Pancreas (tissue), 10 donors: ENCODE measurements around the gene GNA12. TPM values are rescaled to one million over a fixed set of nuclear protein-coding genes. Genes with fewer than 3 reads are reported as not detected.

Source experiments
- ATAC-seq, 4 donors: fragments of 200-7000 bp; cut with Tn5 transposase; one replicate each; pipeline versions ENCODE4 v1.8.0 to v1.9.1; 2020; ENCODE audit warnings: mild to moderate bottlenecking in 4 of 4, moderate library complexity in 4 of 4
- DNase-seq, 6 donors: peaks; one replicate each; pipeline ENCODE4 v3.0.0-alpha.2; 2020
- FAIRE-seq: peaks from 2 replicates; lab custom pipeline; 2012; peaks lifted over from hg19 to GRCh38; lab: Jason Lieb, UNC
- H3K27ac ChIP-seq, 4 donors: fragments of 200-600 bp; sonication (generic); 1 replicate in 3 of 4; 2 replicates in 1 of 4; pipeline versions ENCODE4 v1.5.0 to v1.8.0; 2020
- H3K27me3 ChIP-seq, 4 donors: fragments of 200-600 bp; one replicate each; pipeline ENCODE4 v1.8.0; 2021
- H3K36me3 ChIP-seq, 3 donors: fragments of 200-600 bp; sonication (generic) in 1 of 3; one replicate each; pipeline versions ENCODE4 v1.5.0 to v1.8.0; 2020 to 2021
- H3K4me1 ChIP-seq, 3 donors: fragments of 200-600 bp; one replicate each; pipeline ENCODE4 v1.8.0; 2021
- H3K4me3 ChIP-seq, 4 donors: fragments of 200-600 bp; sonication (generic) in 2 of 4; one replicate each; pipeline versions ENCODE4 v1.5.0 to v1.8.0; 2020 to 2021
- H3K9me3 ChIP-seq, 4 donors: fragments of 200-600 bp; one replicate each; pipeline ENCODE4 v1.8.0; 2021
- CTCF ChIP-seq, 4 donors: fragments of 200-600 bp; sonication (generic) in 3 of 4; IDR thresholded peaks; one replicate each; pipeline versions ENCODE4 v1.5.0 to v1.8.0; 2021; ENCODE audit warnings: antibody characterized with exemption in 4 of 4
- WGBS, 2 donors: extraction: QIAGEN DNeasy Blood & Tissue Kit; methylation state at CpG; one replicate each; pipeline ENCODE4 v1.1.7; 2013; 5-methylcytosine and 5-hydroxymethylcytosine counted together
- intact Hi-C, 3 donors: fragments of 100-400 bp; cut with DNase I; formaldehyde crosslinking; loops; one replicate each; pipeline versions ENCODE4 v1.11.1 to v1.14.2; 2022
- polyA plus RNA-seq, 2 donors: library from polyadenylated mRNA; stranded (reverse); fragments of 200-250 nt; gene quantifications; one replicate each; pipeline ENCODE4 v1.2.3, GENCODE V29; 2013
- total RNA-seq, 6 donors: library from RNA; stranded (reverse); fragmentation: NEBNext Ultra II Directional in 4 of 6; extraction: Animal tissue kit (Norgen Biotek cat#: 25700) in 4 of 6; gene quantifications; one replicate each; pipeline versions ENCODE4 v1.2.1 to v1.2.4, GENCODE V29; 2021 to 2023
- donor health status: healthy with polysubstance abuse.
- donor health status: DM: no; HTN: no; CAD: no; lungs with moderate emphysema.
- donor health status: DM: no; HTN: no; CAD: no.
- donor health status: control.
- donor health status: control.
- donor health status: Bipolar disorder and iron deficiency.
- donor health status: DM: yes; HTN: yes; CAD: no.
- donor health status: DM: no; HTN: no; CAD: no.
- donor health status: DM: no; HTN: no; CAD: no.
- donor health status: DM: yes; HTN: yes; CAD: no.

The GNA12 gene
- total and polyA plus RNA-seq, 8 donors = 7.5 to 23.0 (median 15.9) TPM

DNA sequence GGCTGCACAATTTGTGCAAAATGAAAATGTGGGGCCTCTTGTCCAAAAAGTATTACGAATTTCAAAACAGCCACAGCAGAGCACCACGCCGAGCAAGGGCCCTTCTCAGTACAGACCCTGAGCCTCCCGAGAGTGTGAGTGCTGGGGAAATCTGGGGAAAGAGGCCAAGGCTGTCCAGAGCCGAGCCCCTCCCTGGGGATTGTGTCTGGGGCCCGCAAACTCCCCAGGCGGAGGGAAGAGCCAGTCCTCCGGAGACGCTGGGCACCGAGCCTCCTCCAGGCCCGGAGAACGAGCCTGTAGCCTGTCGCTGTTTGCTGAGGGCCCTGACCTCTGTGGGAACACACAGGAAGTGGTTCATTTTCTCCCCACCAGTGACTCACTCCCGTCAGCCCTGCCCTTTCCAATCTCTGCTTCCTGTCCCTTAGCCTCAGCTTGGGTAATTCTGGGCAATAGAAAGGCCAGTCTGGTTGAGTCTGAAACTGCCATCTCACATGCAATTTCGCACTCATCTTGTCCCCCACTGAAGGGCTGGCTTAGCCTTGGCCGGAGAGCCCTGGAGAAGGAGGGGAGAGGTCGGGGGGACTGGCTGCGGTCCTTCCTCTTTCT lies 19.5 kb upstream of the GNA12 start:
- no peak overlapping the region for H3K4me3 ChIP-seq
- peaks cover 0 to 9% (median 0%) of the 10 kb centered on the region in 3 donors for H3K4me1 ChIP-seq
- no peaks in the 10 kb centered on the region for H3K27me3 ChIP-seq
- H3K9me3 ChIP-seq = no peaks in the 10 kb centered on the region
- no peak for TF ChIP-seq CTCF (IDR thresholded peaks at IDR 0.05)
- no peaks in the 10 kb centered on the region for H3K36me3 ChIP-seq
- FAIRE-seq = no peak
- peak in 4 of 6 donors; percentile 40 to 62 (median 48) for DNase-seq
- intact Hi-C loops = no loop called here
- peak overlapping the region in 3 of 4 donors; percentile 54 to 73 (median 68) for H3K27ac ChIP-seq
- WGBS, 2 donors = 69 to 81% methylated on average over 18 of the region's 18 CpGs
- peak in 3 of 4 donors; percentile 34 to 77 (median 56) for ATAC-seq

- intact Hi-C loops = no loop called here
- ATAC-seq (no peak), DNase-seq (no peak), FAIRE-seq (no peak)
- H3K4me3 ChIP-seq = no peak overlapping the region
- no peaks in the 10 kb centered on the region for H3K9me3 ChIP-seq
- TF ChIP-seq CTCF (IDR thresholded peaks at IDR 0.05) = no peak
- 89 to 90% methylated on average over 22 of the region's 22 CpGs for WGBS, 2 donors
- peaks cover 0 to 9% (median 0%) of the 10 kb centered on the region in 3 donors for H3K4me1 ChIP-seq
- H3K27ac ChIP-seq = peak overlapping the region in 3 of 4 donors; percentile 54 to 73 (median 68)
- H3K36me3 ChIP-seq = no peaks in the 10 kb centered on the region
- H3K27me3 ChIP-seq = no peaks in the 10 kb centered on the region
Measured at GRCh38 chr7:2862831-2863361, 18.8 kb upstream of the GNA12 start.

- Histone ChIP-seq H3K9me3 (no peaks in the 10 kb centered on the region), H3K27me3 (no peaks in the 10 kb centered on the region), H3K27ac (peak overlapping the region in 3 of 4 donors; percentile 56 to 78 (median 71)), H3K36me3 (no peaks in the 10 kb centered on the region), H3K4me3 (no peak overlapping the region), H3K4me1 (peaks cover 0 to 9% (median 0%) of the 10 kb centered on the region in 3 donors)
- ATAC-seq = no peak
- intact Hi-C loops = no loop called here
- no peak for FAIRE-seq
- TF ChIP-seq CTCF (IDR thresholded peaks at IDR 0.05) = no peak
- 82 to 83% methylated on average over 4 of the region's 4 CpGs for WGBS, 2 donors
- no peak for DNase-seq
Measured at GRCh38 chr7:2861509-2861908, 17.4 kb upstream of the GNA12 start.

DNA sequence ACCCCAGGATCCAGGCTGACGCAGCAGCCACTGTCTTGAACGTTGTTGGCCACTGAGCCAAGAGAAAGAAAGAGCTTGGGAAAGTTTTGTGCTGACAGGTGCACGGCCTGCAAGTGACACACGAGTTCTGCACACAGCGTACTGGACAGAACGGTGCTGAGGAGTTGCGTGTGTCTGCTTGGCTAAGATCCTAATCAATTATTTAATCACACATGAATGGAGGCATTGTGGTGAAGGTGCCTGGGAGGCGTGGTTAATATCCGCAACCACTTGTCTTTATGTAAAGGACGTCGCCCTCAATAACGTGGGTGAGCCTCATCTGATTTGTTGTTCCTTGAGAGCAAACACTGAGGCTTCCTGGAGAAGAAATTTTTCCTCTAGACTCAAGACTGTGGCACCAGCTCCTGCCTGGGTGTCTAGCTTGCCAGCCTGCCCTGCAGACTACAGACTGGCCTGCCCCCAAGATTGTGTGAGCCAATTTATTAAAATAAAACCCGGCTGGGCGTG lies 16.6 kb upstream of the GNA12 start:
- no peaks in the 10 kb centered on the region for H3K27me3 ChIP-seq
- intact Hi-C loops = no loop called here
- peak overlapping the region; percentile 56 to 78 (median 69) for H3K27ac ChIP-seq
- H3K9me3 ChIP-seq = no peaks in the 10 kb centered on the region
- no peak for TF ChIP-seq CTCF (IDR thresholded peaks at IDR 0.05)
- FAIRE-seq (no peak), DNase-seq (peak in 5 of 6 donors; percentile 52 to 88 (median 84)), ATAC-seq (peak; percentile 62 to 87 (median 80))
- H3K36me3 ChIP-seq = no peaks in the 10 kb centered on the region
- H3K4me1 ChIP-seq = peaks cover 0 to 9% (median 0%) of the 10 kb centered on the region in 3 donors
- 14 to 15% methylated on average over 14 of the region's 14 CpGs for WGBS, 2 donors
- H3K4me3 ChIP-seq = no peak overlapping the region

GRCh38 chr7:2859952-2860351 lies 15.8 kb upstream of the GNA12 start:
- Histone ChIP-seq H3K27me3 (no peaks in the 10 kb centered on the region), H3K4me3 (no peak overlapping the region), H3K9me3 (no peaks in the 10 kb centered on the region), H3K4me1 (peaks cover 0 to 9% (median 0%) of the 10 kb centered on the region in 3 donors), H3K27ac (peak overlapping the region; percentile 56 to 78 (median 69)), H3K36me3 (no peaks in the 10 kb centered on the region)
- 71 to 82% methylated on average over 6 of the region's 6 CpGs for WGBS, 2 donors
- DNase-seq (peak in 3 of 6 donors; percentile 7 to 69 (median 60)), FAIRE-seq (no peak), ATAC-seq (peak; percentile 6 to 45 (median 16))
- intact Hi-C loops = no loop called here
- no peak for TF ChIP-seq CTCF (IDR thresholded peaks at IDR 0.05)
